ENCODE data around the gene HYKK. TPM values are rescaled to one million over a fixed set of nuclear protein-coding genes. Genes with fewer than 3 reads are reported as not detected.

Gene HYKK
- total and polyA plus RNA-seq, 2 of the 8 experiments (the other 6 are each of a cell fraction or from before 2014, with no cell fraction given), result 2.0 to 3.7 TPM

DNA sequence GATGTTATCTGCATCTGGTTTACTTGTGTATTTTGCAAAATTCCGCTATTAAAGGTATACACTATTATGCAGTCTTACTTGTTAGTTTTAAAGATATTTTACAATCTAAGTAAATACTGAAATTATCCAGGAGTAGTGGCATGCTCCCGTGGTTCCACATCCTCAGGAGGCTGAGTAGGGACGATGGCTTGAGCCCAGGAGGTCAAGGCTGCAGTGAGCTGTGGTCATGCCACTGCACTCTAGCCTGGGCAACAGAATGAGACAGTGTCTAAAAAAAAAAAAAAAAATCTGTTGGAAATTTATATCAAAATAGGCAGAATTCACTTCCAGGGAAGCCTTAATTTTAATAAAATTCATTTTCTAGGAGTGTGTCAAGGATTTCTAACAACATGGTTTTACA lies 27.7 kb upstream of the HYKK start:
- Histone ChIP-seq H4K8ac (ENCODE audit: extremely low read depth, insufficient read depth, low read length) (no peak overlapping the region), H2BK5ac (ENCODE audit: low read depth, low read length) (no peak overlapping the region), H2BK20ac (ENCODE audit: low read length) (no peak overlapping the region), H3K27me3 (replicated peaks in 1 of 4; ENCODE audit: control insufficient read depth in 3 of 4, extremely low read depth in 1 of 4, insufficient read depth in 3 of 4, low read length in 3 of 4) (no peaks in the 10 kb centered on the region), H3K4me3 (ENCODE audit: extremely low read depth in 1 of 4, insufficient read depth in 2 of 4, low read depth in 3 of 4, low read length in 4 of 4) (no peak overlapping the region), H3K4me2 (ENCODE audit: insufficient read depth in 1 of 2, low read depth in 2 of 2, low read length in 2 of 2) (no peak overlapping the region), H4K5ac (ENCODE audit: insufficient read length, low read depth, low read length) (no peak overlapping the region), H3K36me3 (ENCODE audit: control insufficient read depth in 2 of 4, insufficient read depth in 4 of 4, low read length in 3 of 4) (peaks cover 11 to 69% (median 40%) of the 10 kb centered on the region in 4 experiments), H3K18ac (ENCODE audit: extremely low read depth, low read length) (no peak overlapping the region), H2BK120ac (replicated peaks; ENCODE audit: low read depth, low read length) (no peak overlapping the region), H2AK5ac (ENCODE audit: low read depth, low read length) (no peak overlapping the region), H3K9ac (replicated peaks in 1 of 4; ENCODE audit: extremely low read depth in 1 of 4, low read depth in 3 of 4, low read length in 3 of 4) (no peak overlapping the region), H3K4ac (replicated peaks; ENCODE audit: insufficient read length, low read depth, low read length) (no peak overlapping the region), H3K79me1 (ENCODE audit: low read depth, low read length) (no peaks in the 10 kb centered on the region; the same call in 1 of the 2 replicates), H4K20me1 (replicated peaks in 1 of 2; ENCODE audit: control insufficient read depth in 1 of 2, insufficient read depth in 2 of 2, low read length in 2 of 2) (no peaks in the 10 kb centered on the region), H3K56ac (replicated peaks; ENCODE audit: insufficient read length, low read depth, low read length) (no peak overlapping the region), H2AFZ (ENCODE audit: low read length) (no peak overlapping the region), H2BK15ac (ENCODE audit: low read length) (no peak overlapping the region), H4K91ac (replicated peaks; ENCODE audit: insufficient read length, low read length) (no peak overlapping the region), H3K27ac (ENCODE audit: low read depth, low read length) (no peak overlapping the region), H3K4me1 (replicated peaks in 1 of 4; ENCODE audit: control insufficient read depth in 3 of 4, insufficient read depth in 4 of 4, low read length in 3 of 4) (no peaks in the 10 kb centered on the region), H3K9me3 (ENCODE audit: insufficient read depth in 2 of 2, low read depth in 1 of 2, low read length in 1 of 2) (no peaks in the 10 kb centered on the region), H3K23ac (ENCODE audit: insufficient read length) (no peak overlapping the region), H3K14ac (ENCODE audit: insufficient read length) (no peak overlapping the region), H3K79me2 (ENCODE audit: control insufficient read depth in 1 of 2, insufficient read depth in 2 of 2, low read length in 2 of 2) (no peaks in the 10 kb centered on the region), H3K23me2 (ENCODE audit: low read depth, low read length) (no peaks in the 10 kb centered on the region), H2BK12ac (ENCODE audit: low read depth, low read length) (no peak overlapping the region)
- DNase-seq (ENCODE audit: low read depth in 1 of 2, low spot score in 2 of 2) (no peak), FAIRE-seq (no peak)
- TF ChIP-seq POU5F1 (IDR thresholded peaks at IDR 0.05; ENCODE audit: low read depth, low read length), result no peak
- TF ChIP-seq, protein P1, sequence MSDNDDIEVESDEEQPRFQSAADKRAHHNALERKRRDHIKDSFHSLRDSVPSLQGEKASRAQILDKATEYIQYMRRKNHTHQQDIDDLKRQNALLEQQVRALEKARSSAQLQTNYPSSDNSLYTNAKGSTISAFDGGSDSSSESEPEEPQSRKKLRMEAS (IDR thresholded peaks at IDR 0.05), result no peak
- TF ChIP-seq JUN (IDR thresholded peaks at IDR 0.05; ENCODE audit: low read depth, low read length), result no peak
- TF ChIP-seq SIX5 (IDR thresholded peaks at IDR 0.05; ENCODE audit: low read depth, low read length), result no peak
- no peak for TF ChIP-seq KDM4A (IDR thresholded peaks at IDR 0.05; ENCODE audit: low read depth, low read length, severe bottlenecking)
- no peak for TF ChIP-seq TBP (IDR thresholded peaks at IDR 0.05; ENCODE audit: low read depth, low read length)
- no peak for TF ChIP-seq SUZ12 (IDR thresholded peaks at IDR 0.05; ENCODE audit: low read length)
- no peak for TF ChIP-seq SIN3A (conservative IDR thresholded peaks at IDR 0.05 in 1 of 2, IDR thresholded peaks at IDR 0.05 in 1 of 2; ENCODE audit: low read depth in 1 of 2, low read length in 2 of 2)
- TF ChIP-seq TAF1 (IDR thresholded peaks at IDR 0.05; ENCODE audit: low read depth, low read length), result no peak
- no peak for TF ChIP-seq RNF2 (IDR thresholded peaks at IDR 0.05; ENCODE audit: borderline replicate concordance, low read depth, low read length, missing control alignments, poor library complexity, severe bottlenecking)
- ChIA-PET CTCF (ENCODE audit: partially characterized antibody) (interaction anchor here (1.0 to 1.5 kb wide), 3 partner anchors 9 to 230 kb away, joined by 3 to 4 read pairs (median 3); no protein-coding TSS in a partner anchor), POLR2A (ENCODE audit: partially characterized antibody) (interaction anchor here (0.6 to 1.2 kb wide), 2 partner anchors 162 to 170 kb away, joined by 4 read pairs; no protein-coding TSS in a partner anchor)
- WGBS, 2 experiments (ENCODE audit: extremely low coverage in 1 of 2, insufficient coverage in 1 of 2, insufficient read length in 1 of 2, insufficient replicate concordance in 2 of 2, low coverage in 1 of 2, low lambda C conversion rate in 2 of 2, missing lambda C conversion rate in 1 of 2), result 94% methylated on average over 3 of the region's 3 CpGs; no CpG with 5 or more reads in 1 of the 2 experiments
